Caco-2 (cell line): Measurements from ENCODE around the gene STRBP. TPM values are rescaled to one million over a fixed set of nuclear protein-coding genes. Genes with fewer than 3 reads are reported as not detected.

Experiments used
- BruUV-seq: library from RNA; stranded (reverse); fragments of 400-500 nt; replicated peaks from 2 replicates; lab custom pipeline; 2021; lab: Mats Ljungman, UMichigan
- CTCF ChIA-PET: fragments of 300-600 bp; sonication (Branson Sonifier 250); formaldehyde crosslinking; loops from one replicate; lab custom pipeline; 2022; ENCODE audit warnings: antibody characterized with exemption; lab: Charles Lee
- POLR2A ChIA-PET: fragments of 300-600 bp; sonication (Branson Sonifier 250); formaldehyde crosslinking; loops from one replicate; lab custom pipeline; 2022; ENCODE audit warnings: antibody characterized with exemption; lab: Charles Lee
- DNase-seq, 2 experiments: peaks; one replicate each; pipeline versions ENCODE4 v3.0.0 to v3.0.0-alpha.2; 2020 to 2022
- H3K27me3 ChIP-seq: replicated peaks from 2 replicates; pipeline ENCODE4 v1.6.0; 2011; ENCODE audit warnings: low read length; ENCODE audit not compliant: control insufficient read depth, insufficient read depth
- H3K36me3 ChIP-seq: 2 replicates; pipeline ENCODE4 v1.5.1; 2011; ENCODE audit warnings: low read length; ENCODE audit not compliant: control insufficient read depth, insufficient read depth
- H3K4me1 ChIP-seq: fragments of 250-450 bp; sonication (Bioruptor Pico); 2 replicates; pipeline ENCODE4 v1.5.1; 2020; ENCODE audit warnings: mild to moderate bottlenecking
- H3K4me3 ChIP-seq: 2 replicates; pipeline ENCODE4 v1.5.1; 2011; ENCODE audit warnings: low read depth, mild to moderate bottlenecking, control low read depth, low read length
- H3K9me3 ChIP-seq: fragments of 250-450 bp; sonication (Bioruptor Pico); 2 replicates; pipeline ENCODE4 v1.5.1; 2020; ENCODE audit warnings: mild to moderate bottlenecking, moderate library complexity
- H3K27ac Mint-ChIP-seq: one replicate; pipeline ENCODE4 v1.8.0; 2022; ENCODE audit warnings: mixed read lengths; ENCODE audit not compliant: unreplicated experiment
- H3K27me3 Mint-ChIP-seq: one replicate; pipeline ENCODE4 v1.8.0; 2022; ENCODE audit warnings: mixed read lengths; ENCODE audit not compliant: insufficient read depth, unreplicated experiment
- H3K36me3 Mint-ChIP-seq: one replicate; pipeline ENCODE4 v1.8.0; 2022; ENCODE audit warnings: mild to moderate bottlenecking, mixed read lengths; ENCODE audit not compliant: insufficient read depth, unreplicated experiment
- H3K4me1 Mint-ChIP-seq: one replicate; pipeline ENCODE4 v1.8.0; 2022; ENCODE audit warnings: low read depth, mixed read lengths; ENCODE audit not compliant: unreplicated experiment
- H3K4me3 Mint-ChIP-seq: one replicate; pipeline ENCODE4 v1.8.0; 2022; ENCODE audit warnings: mild to moderate bottlenecking, moderate library complexity, mixed read lengths; ENCODE audit not compliant: unreplicated experiment
- H3K9me3 Mint-ChIP-seq: one replicate; pipeline ENCODE4 v1.8.0; 2022; ENCODE audit warnings: mixed read lengths; ENCODE audit not compliant: unreplicated experiment
- CTCF ChIP-seq, 2 experiments: fragments of 200-600 bp in 1 of 2; IDR thresholded peaks; 1 replicate in 1 of 2; 2 replicates in 1 of 2; pipeline versions ENCODE4 v1.5.1 to v1.8.0; 2011 to 2022; ENCODE audit warnings: antibody characterized with exemption in 1 of 2, control low read depth in 1 of 2, inconsistent platforms in 1 of 2, low read depth in 1 of 2, low read length in 1 of 2, mild to moderate bottlenecking in 1 of 2, moderate library complexity in 1 of 2; ENCODE audit not compliant: insufficient read depth in 1 of 2, severe bottlenecking in 1 of 2, unreplicated experiment in 1 of 2
- intact Hi-C: fragments of 100-400 bp; cut with micrococcal nuclease; formaldehyde crosslinking; loops from one replicate; pipeline ENCODE4 v1.10.0; 2022; ENCODE audit not compliant: unreplicated experiment
- total RNA-seq: library from RNA; stranded (reverse); gene quantifications from 2 replicates; pipeline ENCODE4 v1.2.3, GENCODE V29; 2022

STRBP gene
- total RNA-seq, 1 experiment from 2014 or later = 43.5 TPM

- H3K27me3 ChIP-seq = no peaks in the 10 kb centered on the region
- no peaks in the 10 kb centered on the region for H3K36me3 Mint-ChIP-seq
- no peak for TF ChIP-seq CTCF (IDR thresholded peaks at IDR 0.05; ENCODE audit: insufficient read depth in 1 of 2, low read depth in 1 of 2, low read length in 1 of 2, severe bottlenecking in 1 of 2, unreplicated experiment in 1 of 2)
- H3K9me3 Mint-ChIP-seq = no peaks in the 10 kb centered on the region
- intact Hi-C loops = no loop called here
- H3K27ac Mint-ChIP-seq = no peak overlapping the region
- no peak overlapping the region for H3K4me3 Mint-ChIP-seq
- POLR2A ChIA-PET = no interaction called here
- no TSS peak for BruUV-seq
- DNase-seq = no peak
- no peaks in the 10 kb centered on the region for H3K9me3 ChIP-seq
- no peak overlapping the region for H3K4me3 ChIP-seq
- H3K4me1 Mint-ChIP-seq = peaks cover 25% of the 10 kb centered on the region
- no peaks in the 10 kb centered on the region for H3K27me3 Mint-ChIP-seq
- no peaks in the 10 kb centered on the region for H3K36me3 ChIP-seq
- CTCF ChIA-PET = no interaction called here
- peaks cover 7% of the 10 kb centered on the region for H3K4me1 ChIP-seq
Observed at GRCh38 chr9:123255718-123256117, 12.7 kb downstream of the STRBP start.

GRCh38 chr9:123253204-123253603, 15.2 kb downstream of the STRBP start:
- TF ChIP-seq CTCF (IDR thresholded peaks at IDR 0.05; ENCODE audit: insufficient read depth in 1 of 2, low read depth in 1 of 2, low read length in 1 of 2, severe bottlenecking in 1 of 2, unreplicated experiment in 1 of 2) = no peak
- H3K4me1 ChIP-seq = peaks cover 3% of the 10 kb centered on the region
- Mint-ChIP-seq H3K4me1 (peaks cover 15% of the 10 kb centered on the region), H3K27me3 (no peaks in the 10 kb centered on the region), H3K4me3 (no peak overlapping the region), H3K27ac (no peak overlapping the region), H3K9me3 (no peaks in the 10 kb centered on the region), H3K36me3 (no peaks in the 10 kb centered on the region)
- BruUV-seq = no TSS peak
- no peak for DNase-seq
- no peaks in the 10 kb centered on the region for H3K9me3 ChIP-seq
- CTCF ChIA-PET = interaction anchor here (0.6 kb wide), 1 partner anchor 151 kb away, joined by 3 read pairs; no protein-coding TSS in a partner anchor
- no peak overlapping the region for H3K4me3 ChIP-seq
- POLR2A ChIA-PET = no interaction called here
- H3K36me3 ChIP-seq = no peaks in the 10 kb centered on the region
- no peaks in the 10 kb centered on the region for H3K27me3 ChIP-seq
- intact Hi-C loops = no loop called here

DNA sequence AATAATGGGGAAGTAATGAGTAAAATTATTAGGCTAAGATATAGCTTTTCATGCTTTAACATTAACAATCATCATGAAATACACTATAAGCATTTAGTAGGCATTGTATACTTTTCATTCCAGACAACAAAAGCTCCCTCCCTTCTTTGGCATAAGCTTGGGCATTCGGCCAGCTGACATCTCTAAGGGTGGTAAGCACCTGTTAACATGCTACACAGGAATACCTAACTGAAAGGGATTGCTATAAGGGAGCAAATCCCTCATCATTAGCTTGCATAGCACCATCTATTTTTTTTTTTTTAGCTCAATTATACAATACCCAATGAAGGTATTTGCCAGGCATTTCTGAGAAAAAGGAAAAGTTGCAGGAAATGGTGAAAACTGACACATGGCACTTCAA, 16.6 kb downstream of the STRBP start:
- no TSS peak for BruUV-seq
- ChIA-PET CTCF (no interaction called here), POLR2A (no interaction called here)
- H3K27me3 ChIP-seq = no peaks in the 10 kb centered on the region
- intact Hi-C loops = no loop called here
- Mint-ChIP-seq H3K36me3 (no peaks in the 10 kb centered on the region), H3K4me1 (peaks cover 8% of the 10 kb centered on the region), H3K27me3 (no peaks in the 10 kb centered on the region), H3K27ac (no peak overlapping the region), H3K9me3 (no peaks in the 10 kb centered on the region), H3K4me3 (no peak overlapping the region)
- DNase-seq = no peak
- H3K4me1 ChIP-seq = no peaks in the 10 kb centered on the region
- no peaks in the 10 kb centered on the region for H3K9me3 ChIP-seq
- no peaks in the 10 kb centered on the region for H3K36me3 ChIP-seq
- no peak overlapping the region for H3K4me3 ChIP-seq
- TF ChIP-seq CTCF (IDR thresholded peaks at IDR 0.05; ENCODE audit: insufficient read depth in 1 of 2, low read depth in 1 of 2, low read length in 1 of 2, severe bottlenecking in 1 of 2, unreplicated experiment in 1 of 2) = no peak
